ENCODE results near the gene DIO3.

GRCh38 chr14:101561897-101562490, 699 bp downstream of the DIO3 start:
- TF ChIP-seq CTCF (IDR thresholded peaks at IDR 0.05) (no peak), POLR2AphosphoS5 (IDR thresholded peaks at IDR 0.05) (no peak), POLR2A (IDR thresholded peaks at IDR 0.05) (no peak)
